ENCODE data around the gene STON2.

- TF ChIP-seq CTCF (IDR thresholded peaks at IDR 0.05) (no peak), ZFP36 (IDR thresholded peaks at IDR 0.05; ENCODE audit: borderline replicate concordance, partially characterized antibody) (no peak), RARB (CRISPR knock-in tag; IDR thresholded peaks at IDR 0.05) (no peak), POLR2A (IDR thresholded peaks at IDR 0.05; ENCODE audit: low read length) (no peak), NR3C1 (IDR thresholded peaks at IDR 0.05) (no peak), POLR2AphosphoS2 (conservative IDR thresholded peaks at IDR 0.05; ENCODE audit: low read length) (no peak), SMC3 (IDR thresholded peaks at IDR 0.05) (no peak), RAD21 (conservative IDR thresholded peaks at IDR 0.05 in 1 of 2, IDR thresholded peaks at IDR 0.05 in 1 of 2) (no peak)
- TF ChIP-seq, protein P1, sequence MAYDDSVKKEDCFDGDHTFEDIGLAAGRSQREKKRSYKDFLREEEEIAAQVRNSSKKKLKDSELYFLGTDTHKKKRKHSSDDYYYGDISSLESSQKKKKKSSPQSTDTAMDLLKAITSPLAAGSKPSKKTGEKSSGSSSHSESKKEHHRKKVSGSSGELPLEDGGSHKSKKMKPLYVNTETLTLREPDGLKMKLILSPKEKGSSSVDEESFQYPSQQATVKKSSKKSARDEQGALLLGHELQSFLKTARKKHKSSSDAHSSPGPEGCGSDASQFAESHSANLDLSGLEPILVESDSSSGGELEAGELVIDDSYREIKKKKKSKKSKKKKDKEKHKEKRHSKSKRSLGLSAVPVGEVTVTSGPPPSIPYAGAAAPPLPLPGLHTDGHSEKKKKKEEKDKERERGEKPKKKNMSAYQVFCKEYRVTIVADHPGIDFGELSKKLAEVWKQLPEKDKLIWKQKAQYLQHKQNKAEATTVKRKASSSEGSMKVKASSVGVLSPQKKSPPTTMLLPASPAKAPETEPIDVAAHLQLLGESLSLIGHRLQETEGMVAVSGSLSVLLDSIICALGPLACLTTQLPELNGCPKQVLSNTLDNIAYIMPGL (CRISPR knock-in tag; IDR thresholded peaks at IDR 0.05; ENCODE audit: borderline replicate concordance): no peak
- TF ChIP-seq, protein P2, sequence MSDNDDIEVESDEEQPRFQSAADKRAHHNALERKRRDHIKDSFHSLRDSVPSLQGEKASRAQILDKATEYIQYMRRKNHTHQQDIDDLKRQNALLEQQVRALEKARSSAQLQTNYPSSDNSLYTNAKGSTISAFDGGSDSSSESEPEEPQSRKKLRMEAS (IDR thresholded peaks at IDR 0.05): no peak
Observed at GRCh38 chr14:81406863-81407262, 6.7 kb upstream of the STON2 start.

Data from A549 (cell line).